PC-3 (cell line): ENCODE data around the gene CEND1.

Experiments used
- CTCF ChIP-seq: fragments of 300-600 bp; sonication (generic); conservative IDR thresholded peaks from 2 replicates; pipeline ENCODE4 v1.5.1; 2017; ENCODE audit warnings: antibody characterized with exemption, low read depth, mild to moderate bottlenecking, low read length
- EZH2 ChIP-seq: fragments of 300-600 bp; sonication (generic); IDR thresholded peaks from one replicate; pipeline ENCODE4 v1.6.1; 2017; ENCODE audit warnings: antibody characterized with exemption, mild to moderate bottlenecking, low read length; ENCODE audit not compliant: unreplicated experiment
- EZH2phosphoT487 ChIP-seq: fragments of 300-600 bp; sonication (generic); IDR thresholded peaks from 2 replicates; pipeline ENCODE4 v1.6.1; 2018; ENCODE audit warnings: mild to moderate bottlenecking, antibody characterized with exemption, low read length, borderline replicate concordance

- TF ChIP-seq EZH2phosphoT487 (no peak), CTCF (peak; percentile 68), EZH2 (no peak)
Measured at GRCh38 chr11:765025-765801, 24.7 kb downstream of the CEND1 start.
